PC-9 (cell line): ENCODE data around the gene KCNMB2.

Source experiments
- EZH2 ChIP-seq: fragments of 200-600 bp; sonication (generic); IDR thresholded peaks from 2 replicates; pipeline ENCODE4 v1.8.0; 2017; ENCODE audit warnings: antibody characterized with exemption, low read depth
- TF ChIP-seq, protein P1 (sequence below): fragments of 200-600 bp; sonication (generic); conservative IDR thresholded peaks from 2 replicates; pipeline ENCODE4 v1.6.1; 2017; ENCODE audit warnings: mixed run types, antibody characterized with exemption, mild to moderate bottlenecking, moderate library complexity

DNA sequence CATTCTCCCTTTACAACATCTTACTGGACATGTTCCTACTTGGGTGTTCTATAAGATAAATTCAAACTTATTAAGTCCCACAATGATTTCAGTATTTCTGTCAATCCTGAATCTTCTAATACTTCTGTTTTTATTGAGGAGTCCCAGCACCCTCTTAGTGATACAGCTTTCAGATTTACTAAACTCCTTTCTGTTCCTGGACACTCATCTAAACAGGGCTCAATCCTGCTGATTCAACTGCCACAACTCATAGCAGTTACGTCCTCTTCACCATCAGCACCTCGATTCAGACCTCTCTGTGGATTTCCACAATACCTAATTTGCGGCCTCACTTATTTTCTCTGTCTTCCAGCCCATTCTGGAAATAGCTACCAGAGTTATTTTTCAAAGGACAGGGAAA lies 101.6 kb downstream of the KCNMB2 start:
- TF ChIP-seq, protein P1, sequence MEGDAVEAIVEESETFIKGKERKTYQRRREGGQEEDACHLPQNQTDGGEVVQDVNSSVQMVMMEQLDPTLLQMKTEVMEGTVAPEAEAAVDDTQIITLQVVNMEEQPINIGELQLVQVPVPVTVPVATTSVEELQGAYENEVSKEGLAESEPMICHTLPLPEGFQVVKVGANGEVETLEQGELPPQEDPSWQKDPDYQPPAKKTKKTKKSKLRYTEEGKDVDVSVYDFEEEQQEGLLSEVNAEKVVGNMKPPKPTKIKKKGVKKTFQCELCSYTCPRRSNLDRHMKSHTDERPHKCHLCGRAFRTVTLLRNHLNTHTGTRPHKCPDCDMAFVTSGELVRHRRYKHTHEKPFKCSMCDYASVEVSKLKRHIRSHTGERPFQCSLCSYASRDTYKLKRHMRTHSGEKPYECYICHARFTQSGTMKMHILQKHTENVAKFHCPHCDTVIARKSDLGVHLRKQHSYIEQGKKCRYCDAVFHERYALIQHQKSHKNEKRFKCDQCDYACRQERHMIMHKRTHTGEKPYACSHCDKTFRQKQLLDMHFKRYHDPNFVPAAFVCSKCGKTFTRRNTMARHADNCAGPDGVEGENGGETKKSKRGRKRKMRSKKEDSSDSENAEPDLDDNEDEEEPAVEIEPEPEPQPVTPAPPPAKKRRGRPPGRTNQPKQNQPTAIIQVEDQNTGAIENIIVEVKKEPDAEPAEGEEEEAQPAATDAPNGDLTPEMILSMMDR = no peak
- TF ChIP-seq EZH2 = no peak
